ENCODE data around the gene TDRD10. TPM values are rescaled to one million over a fixed set of nuclear protein-coding genes. Genes with fewer than 3 reads are reported as not detected.
"Not testable (repeated sequence)": the region's sequence is repeated elsewhere in the genome, so short reads cannot be mapped to it uniquely, and the experiment has no call there.

Gene TDRD10
- total RNA-seq, 1 donor from 2014 or later: not detected

DNA sequence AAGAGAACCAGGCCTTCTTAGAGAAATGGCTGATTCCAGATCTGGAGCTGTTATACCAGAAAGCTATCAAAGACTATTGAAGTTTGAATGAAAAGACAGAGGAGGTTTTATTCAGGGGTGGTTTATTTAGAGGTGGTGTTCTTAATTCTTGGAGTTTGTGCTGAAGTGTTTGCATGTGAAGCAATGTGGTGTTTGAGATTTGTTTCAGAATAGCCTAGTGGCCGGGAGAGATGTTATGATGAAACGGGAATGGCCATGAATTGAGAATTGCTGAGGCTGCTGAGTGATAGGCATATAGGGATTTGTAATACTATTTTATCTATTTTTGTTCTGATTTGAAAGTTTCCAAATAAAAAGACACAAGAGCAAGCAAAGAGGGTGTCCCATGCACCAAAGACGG, 10.7 kb downstream of the TDRD10 start:
- intact Hi-C loops (cut with micrococcal nuclease): no loop called here

DNA sequence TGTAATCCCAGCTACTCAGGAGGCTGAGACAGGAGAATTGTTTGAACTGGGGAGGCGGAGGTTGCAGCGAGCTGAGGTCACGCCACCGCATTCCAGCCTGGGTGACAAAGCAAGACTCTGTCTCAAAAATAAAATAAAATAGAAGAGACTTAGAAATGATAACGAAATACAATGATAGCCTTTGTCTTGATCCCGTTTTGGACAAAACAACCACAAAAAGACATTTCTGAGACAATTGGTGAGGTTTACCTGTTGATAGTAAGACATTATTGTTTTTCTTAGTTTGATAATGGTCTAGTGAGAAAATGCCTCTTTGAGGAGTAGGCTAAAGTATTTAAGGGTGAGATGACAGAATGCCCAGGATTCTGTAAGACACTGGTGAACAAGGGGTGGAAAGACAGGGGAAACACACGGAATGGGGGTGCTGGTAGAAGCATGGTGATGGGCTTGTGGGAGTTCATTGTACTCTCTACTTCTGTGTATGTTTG, 12.1 kb downstream of the TDRD10 start:
- intact Hi-C loops (cut with micrococcal nuclease): no loop called here

DNA sequence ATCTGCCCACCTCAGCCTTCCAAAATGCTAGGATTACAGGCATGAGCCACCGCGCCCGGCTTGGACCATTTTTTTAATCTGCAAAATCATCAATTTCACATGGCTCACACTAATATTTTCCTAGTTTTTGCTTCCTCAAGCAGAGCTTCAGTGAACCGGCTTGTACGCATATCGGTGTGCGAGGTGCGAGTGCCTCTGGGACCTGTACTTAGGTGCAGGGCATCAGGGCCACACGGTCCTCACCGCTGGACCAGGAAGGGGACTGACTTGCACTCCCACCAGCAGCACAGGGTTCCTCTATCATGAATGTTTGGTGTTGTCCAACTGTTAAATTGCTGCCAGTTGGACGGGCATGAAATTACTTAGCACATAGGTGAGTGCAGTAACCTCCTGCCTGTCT, 15.6 kb downstream of the TDRD10 start:
- intact Hi-C loops (cut with micrococcal nuclease): no loop called here

GRCh38 chr1:154519591-154519991, 17.6 kb downstream of the TDRD10 start:
- intact Hi-C loops (cut with micrococcal nuclease): no loop called here

GRCh38 chr1:154520333-154520732, 18.3 kb downstream of the TDRD10 start:
- intact Hi-C loops (cut with micrococcal nuclease): no loop called here

- intact Hi-C loops (cut with micrococcal nuclease): no loop called here
Measured at GRCh38 chr1:154521695-154522094, 19.7 kb downstream of the TDRD10 start.

DNA sequence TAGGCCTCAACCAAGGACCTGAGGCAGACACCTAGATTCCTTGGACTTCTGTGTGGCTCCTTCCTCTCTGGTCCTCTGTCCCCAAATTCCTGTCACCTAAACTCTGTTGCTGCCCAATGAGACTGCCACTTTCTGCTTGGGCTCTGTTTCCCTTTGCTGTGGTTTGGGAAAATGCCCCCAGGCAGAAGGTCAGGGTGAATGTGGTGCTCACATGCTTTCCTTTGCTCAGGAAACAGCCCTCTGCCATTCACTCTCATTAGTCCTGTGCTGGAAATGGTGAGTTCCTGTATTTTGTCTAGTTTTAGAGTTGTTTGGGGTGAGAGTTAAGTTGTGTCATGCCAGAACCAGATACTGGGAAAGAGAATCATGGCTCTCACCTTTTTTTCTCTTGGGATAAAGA, 22.9 kb downstream of the TDRD10 start:
- intact Hi-C loops (cut with micrococcal nuclease): no loop called here

- intact Hi-C loops (cut with micrococcal nuclease): no loop called here
Measured at GRCh38 chr1:154527192-154527591, 25.2 kb downstream of the TDRD10 start.

DNA sequence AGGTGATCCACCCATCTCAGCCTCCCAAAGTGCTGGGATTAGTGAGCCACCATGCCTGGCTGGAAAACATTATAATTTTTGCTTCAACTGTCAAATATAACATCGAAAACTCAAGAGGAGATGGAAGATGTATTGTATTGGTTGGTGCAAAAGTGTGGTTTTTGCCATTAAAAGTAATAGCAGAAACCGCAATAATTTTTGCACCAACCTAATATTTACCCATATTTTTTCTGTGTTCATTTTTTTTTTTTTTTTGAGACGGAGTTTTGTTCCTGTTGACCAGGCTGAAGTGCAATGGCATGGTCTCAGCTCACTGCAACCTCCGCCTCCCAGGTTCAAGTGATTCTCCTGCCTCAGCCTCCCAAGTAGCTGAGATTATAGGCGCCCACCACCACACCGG, 27.3 kb downstream of the TDRD10 start:
- intact Hi-C loops (cut with micrococcal nuclease): no loop called here

- intact Hi-C loops (cut with micrococcal nuclease): not testable (repeated sequence)
Measured at GRCh38 chr1:154531950-154532349, 29.9 kb downstream of the TDRD10 start.

DNA sequence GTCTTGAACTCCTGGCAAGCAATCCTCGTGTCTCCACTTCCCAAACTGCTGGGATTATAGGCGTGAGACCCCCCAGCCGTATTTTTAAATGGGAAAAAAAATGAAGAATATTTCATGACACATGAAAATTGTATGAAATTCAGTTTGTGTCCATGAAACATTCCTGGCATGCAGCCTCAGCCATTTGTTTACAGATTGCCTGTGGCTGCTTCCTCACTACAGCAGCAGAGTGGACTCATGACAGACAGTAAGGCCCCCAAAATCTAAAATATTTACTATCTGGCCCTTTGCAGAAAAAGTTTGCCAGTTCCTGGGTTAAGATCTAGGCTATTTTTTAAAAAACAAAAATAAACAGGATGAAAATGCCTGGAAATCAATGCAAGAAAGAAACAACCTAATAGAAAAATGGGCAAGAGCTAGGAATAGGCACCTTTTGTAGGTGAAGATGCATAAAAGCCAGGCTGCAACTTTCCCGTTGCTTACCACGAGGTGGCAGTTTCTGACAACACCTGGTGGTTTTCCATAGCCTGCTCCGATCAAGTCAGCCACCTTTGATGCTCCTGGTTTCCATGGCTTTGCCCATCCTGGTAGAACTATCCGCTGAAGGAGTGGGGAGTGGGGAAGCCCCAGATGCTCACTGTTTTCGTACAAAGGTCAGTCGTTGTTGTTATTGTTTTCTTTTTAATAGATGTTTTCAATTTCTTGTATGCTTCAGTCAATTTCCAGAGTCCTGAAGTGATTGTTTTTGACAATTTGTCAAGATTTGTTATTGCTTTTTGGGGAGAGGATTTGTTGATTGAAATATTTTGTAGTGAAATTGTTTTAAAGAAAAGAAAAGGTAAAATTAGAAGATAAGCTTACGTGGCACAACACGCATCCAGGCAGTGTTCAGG, 32.2 kb downstream of the TDRD10 start:
- intact Hi-C loops (cut with micrococcal nuclease): no loop called here

GRCh38 chr1:154536570-154536969, 34.6 kb downstream of the TDRD10 start:
- intact Hi-C loops (cut with micrococcal nuclease): no loop called here

- intact Hi-C loops (cut with micrococcal nuclease): no loop called here
Measured at GRCh38 chr1:154539486-154540483, 37.8 kb downstream of the TDRD10 start.

GRCh38 chr1:154541231-154541630, 39.2 kb downstream of the TDRD10 start:
- intact Hi-C loops (cut with micrococcal nuclease): no loop called here

GRCh38 chr1:154546264-154547063, 44.4 kb downstream of the TDRD10 start:
- intact Hi-C loops (cut with micrococcal nuclease): loop anchor here (1.0 to 2.0 kb wide), 3 partner anchors 66 to 274 kb away; partner anchors contain the start of genes ATP8B2 and HAX1

GRCh38 chr1:154547105-154547732, 45.2 kb downstream of the TDRD10 start:
- intact Hi-C loops (cut with micrococcal nuclease): loop anchor here (2.0 kb wide), 2 partner anchors 222 to 274 kb away; partner anchors contain the start of genes ATP8B2 and HAX1

- intact Hi-C loops (cut with micrococcal nuclease): no loop called here
Measured at GRCh38 chr1:154548028-154548427, 46.0 kb downstream of the TDRD10 start.

DNA sequence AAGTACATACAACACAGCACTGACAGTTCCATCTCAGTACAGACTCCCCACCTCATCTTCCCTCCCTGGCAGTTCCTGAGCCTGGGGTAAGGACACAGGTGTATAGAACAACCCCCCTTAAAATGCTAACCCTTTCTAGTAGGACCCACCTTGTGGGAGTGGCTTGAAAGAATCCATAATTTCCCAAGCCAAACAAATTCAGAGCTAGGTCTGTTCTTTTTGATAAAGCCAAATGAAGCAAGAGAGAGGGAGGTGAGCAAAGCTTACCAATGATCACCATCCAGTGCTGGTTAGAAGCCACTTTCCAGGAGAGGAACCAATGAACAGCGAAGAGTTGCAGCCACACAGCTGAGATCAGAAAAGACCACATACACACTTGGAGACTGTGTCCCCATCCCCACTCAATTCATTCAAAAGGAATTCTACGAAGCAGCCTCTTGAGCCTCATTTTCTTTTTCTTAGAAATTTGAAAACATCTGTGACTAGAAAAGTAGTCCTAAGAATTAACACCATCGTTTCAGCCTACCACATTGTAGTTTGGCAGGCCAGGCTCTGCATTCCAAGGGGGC, 47.3 kb downstream of the TDRD10 start:
- intact Hi-C loops (cut with micrococcal nuclease): no loop called here

DNA sequence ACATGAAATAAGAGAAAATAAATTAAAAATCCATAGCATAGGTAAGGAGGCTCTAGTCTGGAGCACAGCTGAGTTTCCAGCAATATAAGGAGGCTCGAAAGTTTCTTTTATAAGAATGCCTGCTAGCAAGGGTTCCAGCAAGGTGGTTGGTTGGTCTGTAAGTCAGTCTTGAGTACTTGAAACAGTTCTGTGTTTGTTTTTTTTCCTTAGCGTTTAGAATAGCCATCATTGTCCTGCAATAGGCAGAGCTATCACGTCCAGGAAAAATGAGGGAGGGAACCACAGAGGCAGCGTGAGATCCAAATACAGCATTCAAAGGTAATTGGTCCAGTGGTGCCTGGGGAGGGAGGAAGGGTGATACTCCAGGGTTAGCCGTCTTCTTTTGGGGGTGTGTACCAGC, 48.1 kb downstream of the TDRD10 start:
- intact Hi-C loops (cut with micrococcal nuclease): no loop called here

- intact Hi-C loops (cut with micrococcal nuclease): no loop called here
Measured at GRCh38 chr1:154550657-154551056, 48.6 kb downstream of the TDRD10 start.

All from T-helper 1 cell treated with Interleukin-12 subunit alpha and Interleukin-12 subunit beta and Interleukin-4 antibody, amounts not matched to agents 30 ng/mL and 1 ng/mL, for 36 hours (primary cell).